Spleen (tissue), 7 donors: ENCODE measurements around the gene CMPK1.

ENCODE experiments used
- CTCF ChIP-seq, 11 experiments: fragments of 200-600 bp in 7 of 11; fragments of 450-650 bp in 4 of 11; sonication (generic) in 4 of 11; IDR thresholded peaks in 8 of 11; conservative IDR thresholded peaks in 3 of 11; 1 replicate in 7 of 11; 2 replicates in 4 of 11; pipeline versions ENCODE4 v1.4.0 to v1.8.0; 2016 to 2021; ENCODE audit warnings: antibody characterized with exemption in 11 of 11, inconsistent platforms in 4 of 11, mild to moderate bottlenecking in 1 of 11
- POLR2A ChIP-seq, 3 donors: fragments of 450-650 bp; IDR thresholded peaks; one replicate each; pipeline ENCODE4 v1.5.1; 2017; ENCODE audit warnings: antibody characterized with exemption in 3 of 3, mild to moderate bottlenecking in 1 of 3
- donor health status: DM: no; HTN: no; CAD: no; lungs with moderate emphysema.
- donor health status: DM: no; HTN: no; CAD: no.
- donor health status: DM: no; HTN: no; CAD: no.

- TF ChIP-seq CTCF (IDR thresholded peaks at IDR 0.05 in 8 of 11, conservative IDR thresholded peaks at IDR 0.05 in 3 of 11) (peak; percentile 24 to 72 (median 56)), POLR2A (IDR thresholded peaks at IDR 0.05) (no peak)
These were observed 55.3 kb downstream of the CMPK1 start for GRCh38 chr1:47388891-47389238.
